Mammary epithelial cell (primary cell): ENCODE data around the gene TSPAN15.

Experiments used
- CTCF ChIP-seq, 2 donors: IDR thresholded peaks in 1 of 2; conservative IDR thresholded peaks in 1 of 2; 2 replicates each; pipeline ENCODE4 v1.5.1; 2011 to 2012; ENCODE audit warnings: inconsistent platforms in 2 of 2, low read length in 2 of 2, mild to moderate bottlenecking in 2 of 2, control low read depth in 1 of 2, low read depth in 1 of 2; ENCODE audit not compliant: insufficient read depth in 1 of 2; ENCODE audit errors: extremely low read depth in 1 of 2
- EZH2 ChIP-seq: IDR thresholded peaks from 2 replicates; pipeline ENCODE4 v1.6.1; 2012; ENCODE audit warnings: low read length, inconsistent platforms, borderline replicate concordance

GRCh38 chr10:69435966-69436520, 15.2 kb upstream of the TSPAN15 start:
- no peak for TF ChIP-seq CTCF (conservative IDR thresholded peaks at IDR 0.05 in 1 of 2, IDR thresholded peaks at IDR 0.05 in 1 of 2; ENCODE audit: extremely low read depth in 1 of 2, insufficient read depth in 1 of 2, low read depth in 1 of 2, low read length in 2 of 2)
- no peak for TF ChIP-seq EZH2
